ENCODE results near the gene CD2AP. TPM values are rescaled to one million over a fixed set of nuclear protein-coding genes. Genes with fewer than 3 reads are reported as not detected.
"Not testable (repeated sequence)": the region's sequence is repeated elsewhere in the genome, so short reads cannot be mapped to it uniquely, and the experiment has no call there.

CD2AP gene
- total and polyA plus RNA-seq, 9 of the 15 experiments (the other 6 are each of a cell fraction or from before 2014, with no cell fraction given): 9.4 to 69.7 (median 38.7) TPM

DNA sequence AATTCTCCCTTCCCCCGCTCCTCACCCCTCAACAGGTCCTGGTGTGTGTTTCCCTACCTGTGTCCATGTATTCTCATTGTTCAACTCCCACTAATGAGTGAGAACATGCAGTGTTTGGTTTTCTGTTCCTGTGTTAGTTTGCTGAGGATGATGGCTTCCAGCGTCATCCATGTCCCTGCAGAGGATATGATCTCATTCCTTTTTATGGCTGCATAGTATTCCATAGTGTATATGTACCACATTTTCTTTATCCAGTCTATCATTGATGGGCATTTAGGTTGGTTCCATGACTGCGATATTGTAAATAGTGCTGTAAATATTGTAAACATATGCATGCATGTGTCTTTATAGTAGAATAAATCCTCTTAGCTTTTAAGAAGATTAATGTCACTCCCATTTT is 89.0 kb downstream of the CD2AP start:
- CTCF ChIA-PET (ENCODE audit: low intra/inter-chr PET ratio); H3K4me1 ChIP-seq (replicated peaks in 1 of 2; ENCODE audit: control insufficient read depth in 2 of 2, insufficient read depth in 2 of 2, low read length in 2 of 2); ATAC-seq; H3K9ac ChIP-seq (ENCODE audit: insufficient read depth in 1 of 2, low read depth in 2 of 2, low read length in 2 of 2); H3K27me3 ChIP-seq (ENCODE audit: control insufficient read depth in 2 of 2, insufficient read depth in 2 of 2, low read length in 2 of 2); FAIRE-seq; in situ Hi-C loops (cut with MboI); H3K4me3 ChIP-seq; H3K27ac ChIP-seq (ENCODE audit: extremely low read depth, low read depth, low read length); H3K9me1 ChIP-seq (ENCODE audit: control insufficient read depth, insufficient read depth, low read length); H4K20me1 ChIP-seq (replicated peaks; ENCODE audit: control insufficient read depth, insufficient read depth, low read length); DNase-seq (ENCODE audit: extremely low read depth in 1 of 4, low spot score in 3 of 4); H3K4me2 ChIP-seq (ENCODE audit: insufficient read depth, low read length); H3K9me3 ChIP-seq (replicated peaks; ENCODE audit: control insufficient read depth, insufficient read depth, low read depth, low read length); intact Hi-C loops (cut with micrococcal nuclease); BruUV-seq (replicated peaks); H2AFZ ChIP-seq (ENCODE audit: low read depth, low read length): not testable (repeated sequence)
- 92% methylated on average over 3 of the region's 3 CpGs for WGBS (ENCODE audit: insufficient coverage, low coverage, missing lambda C conversion rate)
- POLR2A ChIA-PET: interaction anchor here (1.4 kb wide), 1 partner anchor 9 kb away, joined by 5 read pairs; no protein-coding TSS in a partner anchor
- Histone ChIP-seq H3K79me2 (ENCODE audit: control insufficient read depth, insufficient read depth, low read length) (peaks cover 76% of the 10 kb centered on the region), H3K36me3 (ENCODE audit: control insufficient read depth, insufficient read depth, low read length) (peaks cover 27% of the 10 kb centered on the region)
- TF ChIP-seq ZNF146 (CRISPR knock-in tag; IDR thresholded peaks at IDR 0.05; ENCODE audit: unreplicated experiment): peak; percentile 77
- 0 out of 4 replicates have a peak, but pooled peaks of 1 of the 2 experiments have one; percentile 8 for TF ChIP-seq KDM1A (IDR thresholded peaks at IDR 0.05)

DNA sequence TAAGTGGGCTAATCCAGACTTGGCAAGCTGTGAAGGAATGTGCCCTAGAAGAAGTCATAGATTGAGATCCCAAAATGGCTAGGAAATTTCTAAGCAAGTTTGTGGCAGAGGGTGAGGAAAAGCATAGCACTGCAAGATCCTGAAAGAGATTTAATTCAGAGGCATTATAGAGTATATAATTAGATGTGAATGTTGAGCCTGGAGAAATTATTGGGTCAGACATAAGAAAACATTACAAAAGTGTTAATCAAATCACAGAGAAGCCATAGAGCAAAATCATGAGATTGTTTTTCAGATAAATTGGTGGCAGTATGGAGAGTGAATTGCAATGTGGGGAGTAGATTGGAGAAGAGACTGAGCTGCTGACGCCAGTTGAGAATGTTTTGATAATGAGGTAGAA is 90.0 kb downstream of the CD2AP start:
- POLR2A ChIA-PET: no interaction called here
- no TSS peak for BruUV-seq (replicated peaks)
- Histone ChIP-seq H3K27me3 (ENCODE audit: control insufficient read depth in 2 of 2, insufficient read depth in 2 of 2, low read length in 2 of 2) (no peaks in the 10 kb centered on the region), H3K4me1 (replicated peaks in 1 of 2; ENCODE audit: control insufficient read depth in 2 of 2, insufficient read depth in 2 of 2, low read length in 2 of 2) (no peaks in the 10 kb centered on the region; a peak in 1 of 5 replicates), H3K9ac (ENCODE audit: insufficient read depth in 1 of 2, low read depth in 2 of 2, low read length in 2 of 2) (no peak overlapping the region), H3K4me2 (ENCODE audit: insufficient read depth, low read length) (no peak overlapping the region), H3K36me3 (ENCODE audit: control insufficient read depth, insufficient read depth, low read length) (peaks cover 25% of the 10 kb centered on the region), H3K27ac (ENCODE audit: extremely low read depth, low read depth, low read length) (no peak overlapping the region), H2AFZ (ENCODE audit: low read depth, low read length) (no peak overlapping the region), H3K79me2 (ENCODE audit: control insufficient read depth, insufficient read depth, low read length) (peaks cover 80% of the 10 kb centered on the region), H3K4me3 (no peak overlapping the region), H3K9me3 (replicated peaks; ENCODE audit: control insufficient read depth, insufficient read depth, low read depth, low read length) (no peaks in the 10 kb centered on the region), H3K9me1 (ENCODE audit: control insufficient read depth, insufficient read depth, low read length) (no peaks in the 10 kb centered on the region), H4K20me1 (replicated peaks; ENCODE audit: control insufficient read depth, insufficient read depth, low read length) (no peaks in the 10 kb centered on the region)
- intact Hi-C loops (cut with micrococcal nuclease): no loop called here
- DNase-seq (ENCODE audit: extremely low read depth in 1 of 4, low spot score in 3 of 4) (no peak), ATAC-seq (no peak), FAIRE-seq (no peak)
- CTCF ChIA-PET (ENCODE audit: low intra/inter-chr PET ratio): no interaction called here
- in situ Hi-C loops (cut with MboI): no loop called here
- TF ChIP-seq COPS2 (conservative IDR thresholded peaks at IDR 0.05) (no peak), TSC22D4 (tag; IDR thresholded peaks at IDR 0.05) (no peak), LARP7 (IDR thresholded peaks at IDR 0.05) (no peak), PRPF4 (IDR thresholded peaks at IDR 0.05; ENCODE audit: insufficient read depth, low read depth, low read length, poor library complexity, severe bottlenecking) (no peak), XRCC3 (IDR thresholded peaks at IDR 0.05) (no peak), ZNF124 (CRISPR knock-in tag; IDR thresholded peaks at IDR 0.05) (no peak)
- TF ChIP-seq, protein P1, sequence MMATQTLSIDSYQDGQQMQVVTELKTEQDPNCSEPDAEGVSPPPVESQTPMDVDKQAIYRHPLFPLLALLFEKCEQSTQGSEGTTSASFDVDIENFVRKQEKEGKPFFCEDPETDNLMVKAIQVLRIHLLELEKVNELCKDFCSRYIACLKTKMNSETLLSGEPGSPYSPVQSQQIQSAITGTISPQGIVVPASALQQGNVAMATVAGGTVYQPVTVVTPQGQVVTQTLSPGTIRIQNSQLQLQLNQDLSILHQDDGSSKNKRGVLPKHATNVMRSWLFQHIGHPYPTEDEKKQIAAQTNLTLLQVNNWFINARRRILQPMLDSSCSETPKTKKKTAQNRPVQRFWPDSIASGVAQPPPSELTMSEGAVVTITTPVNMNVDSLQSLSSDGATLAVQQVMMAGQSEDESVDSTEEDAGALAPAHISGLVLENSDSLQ (IDR thresholded peaks at IDR 0.05): no peak
- 78% methylated on average over 1 of the region's 1 CpG for WGBS (ENCODE audit: insufficient coverage, low coverage, missing lambda C conversion rate)
